K562 (cell line): ENCODE results near the gene ATP13A2. TPM values are rescaled to one million over a fixed set of nuclear protein-coding genes. Genes with fewer than 3 reads are reported as not detected.

Source experiments
- ATAC-seq: fragments of 200-7000 bp; cut with Tn5 transposase; 3 replicates; pipeline ENCODE4 v1.9.1; 2020; ENCODE audit warnings: moderate library complexity
- BruUV-seq: library from RNA; stranded (reverse); fragments of 400-500 nt; replicated peaks from 2 replicates; lab custom pipeline; 2021; lab: Mats Ljungman, UMichigan
- CTCF ChIA-PET: fragments of 300-600 bp; formaldehyde crosslinking; extraction: SDS; loops from one replicate; lab custom pipeline; 2021; ENCODE audit warnings: low intra/inter-chr PET ratio; lab: Yijun Ruan, JAX
- POLR2A ChIA-PET: fragments of 300-600, 350-650 bp; sonication (Branson Sonifier 250); formaldehyde crosslinking; extraction: SDS; loops from one replicate; lab custom pipeline; 2021; ENCODE audit warnings: antibody characterized with exemption, inconsistent platforms; lab: Yijun Ruan, JAX
- DNase-seq, 4 experiments: peaks; one replicate each; pipeline versions ENCODE4 v3.0.0 to v3.0.0-alpha.2; 2011 to 2018; ENCODE audit warnings: low spot score in 3 of 4, mixed read lengths in 3 of 4; ENCODE audit errors: extremely low read depth in 1 of 4
- FAIRE-seq: peaks from 2 replicates; lab custom pipeline; 2011; peaks lifted over from hg19 to GRCh38; lab: Jason Lieb, UNC
- H2AFZ ChIP-seq: 2 replicates; pipeline ENCODE4 v1.6.0; 2011; ENCODE audit warnings: low read depth, low read length, control low read depth, inconsistent platforms
- H3K27ac ChIP-seq: fragments of 200-600 bp; 3 replicates; pipeline ENCODE4 v1.8.0; 2011; ENCODE audit warnings: low read depth, mild to moderate bottlenecking, control low read depth, inconsistent platforms, low read length, moderate library complexity, mixed read lengths; ENCODE audit errors: extremely low read depth
- H3K27me3 ChIP-seq, 2 experiments: fragments of 300-600 bp in 1 of 2; 2 replicates in 1 of 2; 3 replicates in 1 of 2; pipeline versions ENCODE4 v1.6.0 to v1.8.0; 2011; ENCODE audit warnings: inconsistent platforms in 2 of 2, low read length in 2 of 2, mild to moderate bottlenecking in 1 of 2, mixed read lengths in 1 of 2, moderate library complexity in 1 of 2; ENCODE audit not compliant: control insufficient read depth in 2 of 2, insufficient read depth in 2 of 2
- H3K36me3 ChIP-seq: fragments of 300-600 bp; 3 replicates; pipeline ENCODE4 v1.8.0; 2011; ENCODE audit warnings: mild to moderate bottlenecking, low read length, inconsistent platforms; ENCODE audit not compliant: control insufficient read depth, insufficient read depth
- H3K4me1 ChIP-seq, 2 experiments: fragments of 200-600 bp in 1 of 2; replicated peaks in 1 of 2; 2 replicates in 1 of 2; 3 replicates in 1 of 2; pipeline versions ENCODE4 v1.5.1 to v1.8.0; 2011; ENCODE audit warnings: inconsistent platforms in 2 of 2, low read length in 2 of 2, mild to moderate bottlenecking in 1 of 2, mixed read lengths in 1 of 2, moderate library complexity in 1 of 2; ENCODE audit not compliant: control insufficient read depth in 2 of 2, insufficient read depth in 2 of 2
- H3K4me2 ChIP-seq: 2 replicates; pipeline ENCODE4 v1.6.1; 2011; ENCODE audit warnings: low read length, control low read depth, inconsistent platforms, mixed read lengths; ENCODE audit not compliant: insufficient read depth
- H3K4me3 ChIP-seq: fragments of 200-600 bp; sonication (generic), shearing (Covaris generic); 2 replicates; pipeline ENCODE4 v1.5.1; 2016; ENCODE audit warnings: control low read depth, inconsistent platforms
- H3K79me2 ChIP-seq: fragments of 200-600 bp; 3 replicates; pipeline ENCODE4 v1.8.0; 2011; ENCODE audit warnings: low read length, inconsistent platforms; ENCODE audit not compliant: control insufficient read depth, insufficient read depth
- H3K9ac ChIP-seq, 2 experiments: 2 replicates each; pipeline versions ENCODE4 v1.6.0 to v1.6.1; 2011; ENCODE audit warnings: low read depth in 2 of 2, low read length in 2 of 2, control low read depth in 1 of 2, inconsistent platforms in 1 of 2, mild to moderate bottlenecking in 1 of 2, mixed read lengths in 1 of 2; ENCODE audit not compliant: insufficient read depth in 1 of 2
- H3K9me1 ChIP-seq: one replicate; pipeline ENCODE4 v1.6.0; 2011; ENCODE audit warnings: inconsistent platforms, mild to moderate bottlenecking, low read length, moderate library complexity; ENCODE audit not compliant: control insufficient read depth, insufficient read depth
- H3K9me3 ChIP-seq: replicated peaks from 2 replicates; pipeline ENCODE4 v1.5.1; 2011; ENCODE audit warnings: low read depth, low read length, inconsistent platforms; ENCODE audit not compliant: control insufficient read depth, insufficient read depth
- H4K20me1 ChIP-seq: replicated peaks from 2 replicates; pipeline ENCODE4 v1.6.1; 2011; ENCODE audit warnings: low read length, inconsistent platforms, mixed read lengths; ENCODE audit not compliant: control insufficient read depth, insufficient read depth
- ARID1B ChIP-seq: fragments of 450-650 bp; IDR thresholded peaks from 2 replicates; pipeline ENCODE4 v1.6.1; 2016; ENCODE audit warnings: antibody characterized with exemption, mild to moderate bottlenecking, inconsistent platforms
- CBX5 ChIP-seq: IDR thresholded peaks from 2 replicates; pipeline ENCODE4 v1.6.1; 2014; ENCODE audit warnings: low read depth, borderline replicate concordance
- HDGF ChIP-seq: fragments of 450-650 bp; IDR thresholded peaks from 2 replicates; pipeline ENCODE4 v1.6.1; 2016
- ILF3 ChIP-seq: fragments of 450-650 bp; IDR thresholded peaks from 2 replicates; pipeline ENCODE4 v1.6.1; 2018; ENCODE audit warnings: antibody characterized with exemption, mild to moderate bottlenecking, moderate library complexity, borderline replicate concordance
- KAT7 ChIP-seq: sonication (generic); formaldehyde crosslinking; IDR thresholded peaks from 2 replicates; pipeline ENCODE4 v1.8.0; 2022; ENCODE audit warnings: missing genetic modification reagents, mild to moderate bottlenecking, borderline replicate concordance
- NFRKB ChIP-seq: fragments of 450-650 bp; IDR thresholded peaks from 2 replicates; pipeline ENCODE4 v1.6.1; 2016; ENCODE audit warnings: low read depth
- NR2C2 ChIP-seq, 2 experiments: fragments of 200-800 bp in 1 of 2; sonication (Bioruptor generic) in 1 of 2; sonication (generic) in 1 of 2; formaldehyde crosslinking in 1 of 2; IDR thresholded peaks; 2 replicates each; pipeline versions ENCODE4 v1.6.1 to v1.8.0; 2016 to 2022; ENCODE audit warnings: mild to moderate bottlenecking in 1 of 2, missing compliant biosample characterization in 1 of 2, missing genetic modification characterization in 1 of 2, missing genetic modification reagents in 1 of 2
- SP1 ChIP-seq: sonication (generic); formaldehyde crosslinking; IDR thresholded peaks from 2 replicates; pipeline ENCODE4 v1.8.1; 2022; ENCODE audit warnings: mild to moderate bottlenecking, missing genetic modification reagents
- ZFP30 ChIP-seq: fragments of 250-450 bp; sonication (Bioruptor Pico); IDR thresholded peaks from 2 replicates; pipeline ENCODE4 v1.8.0; 2022; ENCODE audit warnings: moderate library complexity, mild to moderate bottlenecking, inconsistent platforms, borderline replicate concordance
- ZNF444 ChIP-seq: fragments of 250-450 bp; sonication (Bioruptor Pico); IDR thresholded peaks from 2 replicates; pipeline ENCODE4 v1.4.0; 2020; ENCODE audit warnings: mild to moderate bottlenecking, moderate library complexity
- ZNF766 ChIP-seq: fragments of 200-800 bp; sonication (Bioruptor generic); conservative IDR thresholded peaks from 2 replicates; pipeline ENCODE4 v1.6.1; 2016; ENCODE audit warnings: missing genetic modification characterization, missing compliant biosample characterization
- ZNF785 ChIP-seq: fragments of 250-450 bp; sonication (Bioruptor Pico); IDR thresholded peaks from 2 replicates; pipeline ENCODE4 v1.4.0; 2020; ENCODE audit warnings: mild to moderate bottlenecking
- ZNF830 ChIP-seq: fragments of 250-450 bp; sonication (Bioruptor Pico); IDR thresholded peaks from 2 replicates; pipeline ENCODE4 v1.5.0; 2021; ENCODE audit warnings: mild to moderate bottlenecking
- WGBS: fragments of 100-300 bp; shearing (Covaris generic); methylation state at CpG from one replicate; pipeline ENCODE4 v1.1.6; 2016; ENCODE audit warnings: low coverage, mixed read lengths; ENCODE audit not compliant: insufficient coverage; ENCODE audit errors: missing lambda C conversion rate; 5-methylcytosine and 5-hydroxymethylcytosine counted together
- in situ Hi-C: fragments of 300-500 bp; cut with MboI; formaldehyde crosslinking; loops from 4 replicates; pipeline ENCODE4 v1.15.0; 2018; ENCODE audit warnings: inconsistent platforms, mixed read lengths
- intact Hi-C: fragments of 100-400 bp; cut with micrococcal nuclease; formaldehyde crosslinking; loops from 2 replicates; pipeline ENCODE4 v1.14.2; 2022
- polyA plus RNA-seq, 8 experiments: library from polyadenylated mRNA; depleted of rRNA in 4 of 8; stranded (reverse) in 5 of 8; unstranded in 3 of 8; fragments of >200 nt; fragmentation: Nextera tagmentation in 2 of 8; fragmentation: Illumina TruSeq in 1 of 8; extraction: Ambion mirVana in 2 of 8; extraction: Trizol in 1 of 8; gene quantifications; 2 replicates each; pipeline versions ENCODE4 v1.2.1 to v1.2.3, GENCODE V29; 2011 to 2014; ENCODE audit warnings: inconsistent platforms in 1 of 8, missing spikeins in 1 of 8
- total RNA-seq, 7 experiments: library from RNA; depleted of rRNA in 6 of 7; stranded (reverse); fragments of >200 nt in 6 of 7; fragmentation: Illumina TruSeq in 2 of 7; extraction: Trizol in 2 of 7; gene quantifications; 2 replicates each; pipeline versions ENCODE4 v1.2.1 to v1.2.3, GENCODE V29; 2011 to 2021; ENCODE audit warnings: low replicate concordance in 1 of 7
- TF ChIP-seq, protein P1 (sequence below): fragments of 250-450 bp; sonication (Bioruptor Pico); IDR thresholded peaks from 2 replicates; pipeline ENCODE4 v1.4.0; 2020; ENCODE audit warnings: borderline replicate concordance
- TF ChIP-seq, protein P2 (sequence below): fragments of 250-450 bp; sonication (Bioruptor Pico); IDR thresholded peaks from 2 replicates; pipeline ENCODE4 v1.4.0; 2020; ENCODE audit warnings: mild to moderate bottlenecking
- TF ChIP-seq, protein P3 (sequence below), 2 experiments: fragments of 450-650 bp; IDR thresholded peaks; 2 replicates each; pipeline ENCODE4 v1.6.1; 2016
- TF ChIP-seq, protein P4 (sequence below): fragments of 450-650 bp; IDR thresholded peaks from 2 replicates; pipeline ENCODE4 v1.7.0; 2016; ENCODE audit warnings: borderline replicate concordance

The ATP13A2 gene
- total and polyA plus RNA-seq, 9 of the 15 experiments (the other 6 are each of a cell fraction or from before 2014, with no cell fraction given): 0.36 to 56.3 (median 16.3) TPM

DNA sequence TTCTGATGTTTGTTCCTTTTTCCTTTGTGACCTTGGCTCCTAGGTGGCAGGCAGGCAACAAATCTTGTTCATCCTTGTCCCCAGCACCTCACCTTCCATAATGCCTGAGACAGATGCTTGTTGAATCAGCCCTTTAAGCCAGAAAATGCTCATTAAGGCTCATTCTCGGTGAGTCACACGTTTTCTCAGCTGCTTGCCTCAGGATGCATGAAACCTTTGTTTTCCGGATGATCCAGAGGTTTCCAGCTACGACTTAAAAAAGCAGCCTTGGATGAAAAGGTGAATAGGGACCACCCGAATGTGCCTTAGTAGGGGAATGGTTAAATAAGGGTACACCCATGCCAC is 4.6 kb upstream of the ATP13A2 start:
- ATAC-seq (no peak), DNase-seq (no peak), FAIRE-seq (no peak)
- Histone ChIP-seq H2AFZ (no peak overlapping the region), H3K27me3 (no peaks in the 10 kb centered on the region), H3K9ac (no peak overlapping the region), H3K27ac (peak overlapping the region; percentile 8; the same call in 1 of the 3 replicates), H3K4me1 (peaks cover 18 to 28% of the 10 kb centered on the region in 2 experiments), H3K9me1 (no peaks in the 10 kb centered on the region), H4K20me1 (no peaks in the 10 kb centered on the region), H3K4me3 (no peak overlapping the region), H3K36me3 (peaks cover 35% of the 10 kb centered on the region), H3K9me3 (no peaks in the 10 kb centered on the region), H3K4me2 (no peak overlapping the region), H3K79me2 (no peaks in the 10 kb centered on the region)
- in situ Hi-C loops: no loop called here
- POLR2A ChIA-PET: interaction anchor here (1.1 to 1.5 kb wide), 2 partner anchors 12 to 111 kb away, joined by 3 to 7 read pairs; no protein-coding TSS in a partner anchor
- CTCF ChIA-PET: no interaction called here
- intact Hi-C loops: no loop called here
- WGBS: 52% methylated on average over 5 of the region's 5 CpGs
- no TSS peak for BruUV-seq
- TF ChIP-seq ZNF785 (CRISPR knock-in tag) (no peak), KAT7 (CRISPR knock-in tag) (no peak), SP1 (no peak), ZNF766 (no peak), ZFP30 (CRISPR knock-in tag) (no peak), HDGF (no peak), ARID1B (no peak), ILF3 (no peak), NFRKB (no peak), NR2C2 (CRISPR knock-in tag; IDR thresholded peaks at IDR 0.05) (no peak), NR2C2 (tag; IDR thresholded peaks at IDR 0.05) (no peak), ZNF830 (no peak), CBX5 (no peak), ZNF444 (CRISPR knock-in tag) (no peak)
- TF ChIP-seq, protein P1, sequence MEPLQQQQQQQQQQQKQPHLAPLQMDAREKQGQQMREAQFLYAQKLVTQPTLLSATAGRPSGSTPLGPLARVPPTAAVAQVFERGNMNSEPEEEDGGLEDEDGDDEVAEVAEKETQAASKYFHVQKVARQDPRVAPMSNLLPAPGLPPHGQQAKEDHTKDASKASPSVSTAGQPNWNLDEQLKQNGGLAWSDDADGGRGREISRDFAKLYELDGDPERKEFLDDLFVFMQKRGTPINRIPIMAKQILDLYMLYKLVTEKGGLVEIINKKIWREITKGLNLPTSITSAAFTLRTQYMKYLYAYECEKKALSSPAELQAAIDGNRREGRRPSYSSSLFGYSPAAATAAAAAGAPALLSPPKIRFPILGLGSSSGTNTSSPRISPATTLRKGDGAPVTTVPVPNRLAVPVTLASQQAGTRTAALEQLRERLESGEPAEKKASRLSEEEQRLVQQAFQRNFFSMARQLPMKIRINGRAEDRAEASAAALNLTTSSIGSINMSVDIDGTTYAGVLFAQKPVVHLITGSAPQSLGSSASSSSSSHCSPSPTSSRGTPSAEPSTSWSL (CRISPR knock-in tag): no peak
- TF ChIP-seq, protein P2, sequence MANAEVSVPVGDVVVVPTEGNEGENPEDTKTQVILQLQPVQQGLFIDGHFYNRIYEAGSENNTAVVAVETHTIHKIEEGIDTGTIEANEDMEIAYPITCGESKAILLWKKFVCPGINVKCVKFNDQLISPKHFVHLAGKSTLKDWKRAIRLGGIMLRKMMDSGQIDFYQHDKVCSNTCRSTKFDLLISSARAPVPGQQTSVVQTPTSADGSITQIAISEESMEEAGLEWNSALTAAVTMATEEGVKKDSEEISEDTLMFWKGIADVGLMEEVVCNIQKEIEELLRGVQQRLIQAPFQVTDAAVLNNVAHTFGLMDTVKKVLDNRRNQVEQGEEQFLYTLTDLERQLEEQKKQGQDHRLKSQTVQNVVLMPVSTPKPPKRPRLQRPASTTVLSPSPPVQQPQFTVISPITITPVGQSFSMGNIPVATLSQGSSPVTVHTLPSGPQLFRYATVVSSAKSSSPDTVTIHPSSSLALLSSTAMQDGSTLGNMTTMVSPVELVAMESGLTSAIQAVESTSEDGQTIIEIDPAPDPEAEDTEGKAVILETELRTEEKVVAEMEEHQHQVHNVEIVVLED (CRISPR knock-in tag): no peak
- TF ChIP-seq, protein P3, sequence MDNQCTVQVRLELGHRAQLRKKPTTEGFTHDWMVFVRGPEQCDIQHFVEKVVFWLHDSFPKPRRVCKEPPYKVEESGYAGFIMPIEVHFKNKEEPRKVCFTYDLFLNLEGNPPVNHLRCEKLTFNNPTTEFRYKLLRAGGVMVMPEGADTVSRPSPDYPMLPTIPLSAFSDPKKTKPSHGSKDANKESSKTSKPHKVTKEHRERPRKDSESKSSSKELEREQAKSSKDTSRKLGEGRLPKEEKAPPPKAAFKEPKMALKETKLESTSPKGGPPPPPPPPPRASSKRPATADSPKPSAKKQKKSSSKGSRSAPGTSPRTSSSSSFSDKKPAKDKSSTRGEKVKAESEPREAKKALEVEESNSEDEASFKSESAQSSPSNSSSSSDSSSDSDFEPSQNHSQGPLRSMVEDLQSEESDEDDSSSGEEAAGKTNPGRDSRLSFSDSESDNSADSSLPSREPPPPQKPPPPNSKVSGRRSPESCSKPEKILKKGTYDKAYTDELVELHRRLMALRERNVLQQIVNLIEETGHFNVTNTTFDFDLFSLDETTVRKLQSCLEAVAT (IDR thresholded peaks at IDR 0.05): no peak
- TF ChIP-seq, protein P4, sequence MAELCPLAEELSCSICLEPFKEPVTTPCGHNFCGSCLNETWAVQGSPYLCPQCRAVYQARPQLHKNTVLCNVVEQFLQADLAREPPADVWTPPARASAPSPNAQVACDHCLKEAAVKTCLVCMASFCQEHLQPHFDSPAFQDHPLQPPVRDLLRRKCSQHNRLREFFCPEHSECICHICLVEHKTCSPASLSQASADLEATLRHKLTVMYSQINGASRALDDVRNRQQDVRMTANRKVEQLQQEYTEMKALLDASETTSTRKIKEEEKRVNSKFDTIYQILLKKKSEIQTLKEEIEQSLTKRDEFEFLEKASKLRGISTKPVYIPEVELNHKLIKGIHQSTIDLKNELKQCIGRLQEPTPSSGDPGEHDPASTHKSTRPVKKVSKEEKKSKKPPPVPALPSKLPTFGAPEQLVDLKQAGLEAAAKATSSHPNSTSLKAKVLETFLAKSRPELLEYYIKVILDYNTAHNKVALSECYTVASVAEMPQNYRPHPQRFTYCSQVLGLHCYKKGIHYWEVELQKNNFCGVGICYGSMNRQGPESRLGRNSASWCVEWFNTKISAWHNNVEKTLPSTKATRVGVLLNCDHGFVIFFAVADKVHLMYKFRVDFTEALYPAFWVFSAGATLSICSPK: no peak
